HCT116 (cell line): Measurements from ENCODE around the gene C10orf62. TPM values are rescaled to one million over a fixed set of nuclear protein-coding genes. Genes with fewer than 3 reads are reported as not detected.

ENCODE experiments used
- ATAC-seq: fragments of 200-7000 bp; cut with Tn5 transposase; 2 replicates; pipeline ENCODE4 v1.9.1; 2020; ENCODE audit warnings: mild to moderate bottlenecking, moderate library complexity
- BruUV-seq: library from RNA; stranded (reverse); fragments of 400-500 nt; replicated peaks from 2 replicates; lab custom pipeline; 2021; lab: Mats Ljungman, UMichigan
- CTCF ChIA-PET: fragments of 300-600 bp; sonication (Branson Sonifier 250); formaldehyde crosslinking; loops from one replicate; lab custom pipeline; 2021; ENCODE audit warnings: antibody characterized with exemption; lab: Charles Lee
- POLR2A ChIA-PET: fragments of 300-600, 350-600 bp; sonication (Branson Sonifier 250); formaldehyde crosslinking; loops from one replicate; lab custom pipeline; 2021; ENCODE audit warnings: antibody characterized with exemption; lab: Charles Lee
- RAD21 ChIA-PET, 2 experiments: fragments of 300-600 bp; sonication (Branson Sonifier 250); formaldehyde crosslinking; loops; one replicate each; lab custom pipeline; 2023; ENCODE audit warnings: low total read pairs in 2 of 2; ENCODE audit not compliant: uncharacterized antibody in 2 of 2, unreplicated experiment in 2 of 2, low non-redundant PET in 1 of 2; lab: Charles Lee
- DNase-seq: peaks from one replicate; pipeline ENCODE4 v3.0.0-alpha.2; 2010; ENCODE audit warnings: low read depth, low spot score
- H2AFZ ChIP-seq: fragments of 200-600 bp; shearing (Covaris generic), sonication (generic); 2 replicates; pipeline ENCODE4 v1.6.1; 2017; ENCODE audit warnings: low read depth, mixed run types, mixed read lengths, antibody characterized with exemption, low read length; ENCODE audit not compliant: poor library complexity, severe bottlenecking
- H3K27ac ChIP-seq: 2 replicates; pipeline ENCODE4 v1.5.1; 2012; ENCODE audit warnings: low read depth, low read length
- H3K27me3 ChIP-seq: fragments of 200-600 bp; sonication (generic); 2 replicates; pipeline ENCODE4 v1.6.1; 2016; ENCODE audit warnings: mixed run types, low read length, mixed read lengths; ENCODE audit not compliant: insufficient read depth
- H3K36me3 ChIP-seq, 2 experiments: fragments of 200-500 bp in 1 of 2; fragments of 200-600 bp in 1 of 2; sonication (Bioruptor generic) in 1 of 2; sonication (generic) in 1 of 2; 2 replicates each; pipeline versions ENCODE4 v1.5.1 to v1.6.1; 2014 to 2016; ENCODE audit warnings: low read length in 2 of 2, inconsistent platforms in 1 of 2, mixed read lengths in 1 of 2, mixed run types in 1 of 2; ENCODE audit not compliant: insufficient read depth in 2 of 2, control insufficient read depth in 1 of 2
- H3K4me1 ChIP-seq, 2 experiments: fragments of 200-600 bp in 1 of 2; sonication (generic) in 1 of 2; 2 replicates each; pipeline versions ENCODE4 v1.5.1 to v1.6.1; 2012 to 2017; ENCODE audit warnings: low read length in 2 of 2, inconsistent platforms in 1 of 2, mild to moderate bottlenecking in 1 of 2, mixed read lengths in 1 of 2, mixed run types in 1 of 2, moderate library complexity in 1 of 2; ENCODE audit not compliant: insufficient read depth in 2 of 2, control insufficient read depth in 1 of 2
- H3K4me2 ChIP-seq: fragments of 200-600 bp; sonication (generic); 2 replicates; pipeline ENCODE4 v1.6.1; 2017; ENCODE audit warnings: mixed run types, low read length, mixed read lengths
- H3K4me3 ChIP-seq, 2 experiments: fragments of 200-600 bp in 1 of 2; sonication (generic) in 1 of 2; replicated peaks in 1 of 2; 2 replicates each; pipeline ENCODE4 v1.5.1; 2011 to 2016; ENCODE audit warnings: low read length in 2 of 2, control low read depth in 1 of 2, low read depth in 1 of 2, mild to moderate bottlenecking in 1 of 2, mixed read lengths in 1 of 2, mixed run types in 1 of 2
- H3K79me2 ChIP-seq: fragments of 200-600 bp; sonication (generic); 2 replicates; pipeline ENCODE4 v1.6.1; 2017; ENCODE audit warnings: mild to moderate bottlenecking, mixed run types, low read length, moderate library complexity, mixed read lengths; ENCODE audit not compliant: insufficient read depth
- H3K9ac ChIP-seq: fragments of 200-600 bp; sonication (generic); 2 replicates; pipeline ENCODE4 v1.6.1; 2016; ENCODE audit warnings: low read length, mixed read lengths
- H3K9me2 ChIP-seq: fragments of 200-600 bp; sonication (generic), shearing (Covaris generic); 2 replicates; pipeline ENCODE4 v1.6.1; 2017; ENCODE audit warnings: mixed run types, mild to moderate bottlenecking, moderate library complexity; ENCODE audit not compliant: insufficient read depth
- H3K9me3 ChIP-seq, 2 experiments: fragments of 200-500 bp in 1 of 2; fragments of 200-600 bp in 1 of 2; sonication (Bioruptor generic) in 1 of 2; sonication (generic) in 1 of 2; 2 replicates each; pipeline ENCODE4 v1.6.1; 2014 to 2017; ENCODE audit warnings: low read length in 2 of 2, mixed read lengths in 2 of 2, inconsistent platforms in 1 of 2, low read depth in 1 of 2, mild to moderate bottlenecking in 1 of 2, mixed run types in 1 of 2, moderate library complexity in 1 of 2; ENCODE audit not compliant: control insufficient read depth in 1 of 2, insufficient read depth in 1 of 2
- H4K20me1 ChIP-seq: fragments of 200-600 bp; sonication (generic), shearing (Covaris generic); 2 replicates; pipeline ENCODE4 v1.6.1; 2017; ENCODE audit warnings: mixed run types, mild to moderate bottlenecking, moderate library complexity; ENCODE audit not compliant: insufficient read depth
- EGR1 ChIP-seq: IDR thresholded peaks from 2 replicates; pipeline ENCODE4 v1.6.1; 2012; ENCODE audit warnings: low read depth
- ELF1 ChIP-seq: IDR thresholded peaks from 2 replicates; pipeline ENCODE4 v1.6.1; 2012; ENCODE audit warnings: low read depth, borderline replicate concordance
- EZH2 ChIP-seq: fragments of 200-600 bp; sonication (generic); IDR thresholded peaks from 2 replicates; pipeline ENCODE4 v1.6.1; 2017; ENCODE audit warnings: antibody characterized with exemption, mixed run types
- JUND ChIP-seq: IDR thresholded peaks from 2 replicates; pipeline ENCODE4 v1.6.1; 2012
- POLR2AphosphoS5 ChIP-seq: IDR thresholded peaks from 2 replicates; pipeline ENCODE4 v1.6.1; 2011; ENCODE audit warnings: mild to moderate bottlenecking, low read depth, low read length, moderate library complexity
- RAD21 ChIP-seq: IDR thresholded peaks from 2 replicates; pipeline ENCODE4 v1.6.1; 2012; ENCODE audit warnings: low read depth, mild to moderate bottlenecking
- SP1 ChIP-seq: IDR thresholded peaks from 2 replicates; pipeline ENCODE4 v1.6.1; 2012; ENCODE audit warnings: low read depth
- TCF7L2 ChIP-seq: IDR thresholded peaks from 2 replicates; pipeline ENCODE4 v1.7.0; 2011; ENCODE audit warnings: borderline replicate concordance, inconsistent platforms; ENCODE audit not compliant: insufficient read depth, insufficient read length; ENCODE audit errors: extremely low read depth
- YY1 ChIP-seq: IDR thresholded peaks from 2 replicates; pipeline ENCODE4 v1.6.1; 2011; ENCODE audit warnings: low read length, low read depth, moderate library complexity, mild to moderate bottlenecking; ENCODE audit not compliant: insufficient replicate concordance; ENCODE audit errors: extremely low read depth
- ZFX ChIP-seq: fragments of 450-650 bp; IDR thresholded peaks from 2 replicates; pipeline ENCODE4 v1.6.1; 2017
- ZNF274 ChIP-seq: fragments of 200-500 bp; sonication (Bioruptor generic); IDR thresholded peaks from 2 replicates; pipeline ENCODE4 v1.6.1; 2014; ENCODE audit warnings: mild to moderate bottlenecking, low read depth, low read length, inconsistent platforms
- intact Hi-C: fragments of 100-400 bp; cut with micrococcal nuclease; formaldehyde crosslinking; loops from 2 replicates; pipeline ENCODE4 v1.10.0; 2022
- total RNA-seq: library from RNA; stranded (reverse); gene quantifications from one replicate; pipeline ENCODE4 v1.2.1, GENCODE V29; 2021; ENCODE audit not compliant: unreplicated experiment
- TF ChIP-seq, protein P1 (sequence below): IDR thresholded peaks from 2 replicates; pipeline ENCODE4 v1.6.1; 2011; ENCODE audit warnings: mild to moderate bottlenecking, low read length, moderate library complexity; ENCODE audit not compliant: insufficient replicate concordance; ENCODE audit errors: extremely low read depth
- TF ChIP-seq, protein P2 (sequence below): IDR thresholded peaks from 2 replicates; pipeline ENCODE4 v1.6.1; 2012
- TF ChIP-seq, protein P3 (sequence below): IDR thresholded peaks from 2 replicates; pipeline ENCODE4 v1.6.1; 2012

C10orf62 gene
- total RNA-seq, 1 experiment from 2014 or later, result 0.32 TPM

DNA sequence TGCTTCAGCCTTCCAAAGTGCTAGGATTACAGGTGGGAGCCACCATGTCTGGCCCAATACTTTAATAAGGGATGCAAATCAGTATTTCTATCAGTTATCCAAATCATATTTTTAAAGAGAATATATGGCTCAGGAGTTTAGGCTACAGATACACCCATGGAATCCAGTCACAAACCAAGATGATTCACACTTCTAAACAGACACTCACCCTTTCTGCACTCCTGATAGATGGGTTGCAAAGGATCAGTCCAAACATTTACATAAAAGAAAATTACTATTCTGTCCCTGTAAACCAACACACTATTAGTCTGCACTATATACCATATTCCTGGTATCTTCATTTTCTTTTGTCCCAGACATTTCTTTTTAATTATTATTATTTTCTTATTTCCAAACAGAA lies 41.6 kb downstream of the C10orf62 start:
- POLR2A ChIA-PET, result no interaction called here
- TSS peak; percentile 8 for BruUV-seq
- intact Hi-C loops, result no loop called here

DNA sequence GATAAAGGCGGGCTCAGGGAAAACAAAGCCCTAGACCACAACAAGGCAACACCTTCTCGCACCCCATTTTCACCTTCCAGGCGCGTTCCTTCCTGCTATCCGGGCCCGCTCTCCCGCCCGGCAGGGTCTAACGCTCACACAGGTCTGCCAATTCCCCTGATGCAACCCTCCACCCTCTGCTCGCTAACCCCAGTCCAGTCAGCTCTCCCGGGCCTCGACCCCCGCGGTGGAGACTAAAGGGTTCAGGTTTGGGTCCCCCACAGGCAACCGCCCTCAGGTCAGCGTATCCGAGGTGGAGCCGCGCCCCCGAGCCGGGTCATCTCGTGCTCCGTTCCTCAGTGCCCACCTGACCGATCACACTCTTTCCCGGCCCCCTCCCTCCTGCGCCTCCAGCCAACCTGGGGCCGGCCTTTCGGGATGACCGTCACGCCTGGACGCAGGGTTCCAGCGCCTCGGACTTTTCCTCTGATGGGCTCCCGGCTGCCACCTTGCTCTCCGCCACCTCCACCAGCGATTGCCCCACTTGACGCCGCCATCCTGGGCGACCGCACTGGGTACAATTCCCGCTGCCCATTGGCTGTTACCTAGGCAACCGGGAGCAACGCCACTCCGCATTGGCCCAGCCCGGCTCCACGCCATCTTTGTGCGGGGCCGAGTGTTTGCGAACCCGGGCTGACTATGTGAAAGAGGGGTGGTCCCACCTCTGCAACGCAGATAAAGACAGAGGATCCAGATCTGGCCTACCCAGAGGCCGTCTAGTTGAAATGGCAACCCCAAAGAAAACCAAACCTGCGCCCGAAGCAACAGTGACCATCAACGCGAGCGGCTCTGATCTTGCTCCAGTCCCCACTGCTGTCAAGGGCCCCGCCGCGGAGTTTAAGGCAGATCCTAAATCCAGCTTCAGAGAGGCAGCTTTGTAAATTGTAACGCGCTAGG lies 43.7 kb downstream of the C10orf62 start, which contains the start of gene MORN4:
MORN4 (minus strand) TSS at position 552 of the 936 bp plus-strand sequence. CDS start 13,847 bp downstream, outside the sequence.
- ChIA-PET RAD21 (no interaction called here), CTCF (interaction anchor here (0.6 to 1.1 kb wide), 2 partner anchors 21 to 24 kb away, joined by 3 read pairs; no protein-coding TSS in a partner anchor), POLR2A (no interaction called here)
- peak within 1 kb of the TSS; percentile 64 for H3K27ac ChIP-seq
- ATAC-seq (peak; percentile 89), DNase-seq (peak; percentile 83)
- peak within 1 kb of the TSS; percentile 75 for H3K9ac ChIP-seq
- H3K9me2 ChIP-seq, result no peaks in the 10 kb centered on the region
- no peaks in the 10 kb centered on the region for H3K27me3 ChIP-seq
- no TSS peak for BruUV-seq
- H3K4me3 ChIP-seq, result peak within 1 kb of the TSS; percentile 86 to 87
- H2AFZ ChIP-seq, result peak within 1 kb of the TSS; percentile 55
- H3K79me2 ChIP-seq, result peaks cover 6% of the 10 kb centered on the region; the same call in 1 of the 2 replicates
- H3K36me3 ChIP-seq, result no peaks in the 10 kb centered on the region
- no peaks in the 10 kb centered on the region for H3K9me3 ChIP-seq
- peak within 1 kb of the TSS; percentile 98 for H3K4me2 ChIP-seq
- H4K20me1 ChIP-seq, result no peaks in the 10 kb centered on the region
- peaks cover 0 to 15% of the 10 kb centered on the region in 2 experiments; a peak in 3 of 4 replicates for H3K4me1 ChIP-seq
- intact Hi-C loops, result no loop called here
- TF ChIP-seq POLR2AphosphoS5, result peak; percentile 68; the same call in 1 of the 2 replicates
- TF ChIP-seq, protein P1, sequence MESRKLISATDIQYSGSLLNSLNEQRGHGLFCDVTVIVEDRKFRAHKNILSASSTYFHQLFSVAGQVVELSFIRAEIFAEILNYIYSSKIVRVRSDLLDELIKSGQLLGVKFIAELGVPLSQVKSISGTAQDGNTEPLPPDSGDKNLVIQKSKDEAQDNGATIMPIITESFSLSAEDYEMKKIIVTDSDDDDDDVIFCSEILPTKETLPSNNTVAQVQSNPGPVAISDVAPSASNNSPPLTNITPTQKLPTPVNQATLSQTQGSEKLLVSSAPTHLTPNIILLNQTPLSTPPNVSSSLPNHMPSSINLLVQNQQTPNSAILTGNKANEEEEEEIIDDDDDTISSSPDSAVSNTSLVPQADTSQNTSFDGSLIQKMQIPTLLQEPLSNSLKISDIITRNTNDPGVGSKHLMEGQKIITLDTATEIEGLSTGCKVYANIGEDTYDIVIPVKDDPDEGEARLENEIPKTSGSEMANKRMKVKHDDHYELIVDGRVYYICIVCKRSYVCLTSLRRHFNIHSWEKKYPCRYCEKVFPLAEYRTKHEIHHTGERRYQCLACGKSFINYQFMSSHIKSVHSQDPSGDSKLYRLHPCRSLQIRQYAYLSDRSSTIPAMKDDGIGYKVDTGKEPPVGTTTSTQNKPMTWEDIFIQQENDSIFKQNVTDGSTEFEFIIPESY, result no peak
- TF ChIP-seq YY1, result peak; percentile 99
- TF ChIP-seq, protein P2, sequence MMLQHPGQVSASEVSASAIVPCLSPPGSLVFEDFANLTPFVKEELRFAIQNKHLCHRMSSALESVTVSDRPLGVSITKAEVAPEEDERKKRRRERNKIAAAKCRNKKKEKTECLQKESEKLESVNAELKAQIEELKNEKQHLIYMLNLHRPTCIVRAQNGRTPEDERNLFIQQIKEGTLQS, result no peak
- no peak for TF ChIP-seq ZNF274
- no peak; the same call in 1 of the 2 replicates for TF ChIP-seq ZFX
- TF ChIP-seq TCF7L2, result peak; percentile 48
- TF ChIP-seq JUND, result no peak
- TF ChIP-seq EGR1, result peak; percentile 73
- no peak for TF ChIP-seq ELF1
- TF ChIP-seq SP1, result peak; percentile 99
- TF ChIP-seq EZH2, result no peak
- no peak for TF ChIP-seq RAD21
- TF ChIP-seq, protein P3, sequence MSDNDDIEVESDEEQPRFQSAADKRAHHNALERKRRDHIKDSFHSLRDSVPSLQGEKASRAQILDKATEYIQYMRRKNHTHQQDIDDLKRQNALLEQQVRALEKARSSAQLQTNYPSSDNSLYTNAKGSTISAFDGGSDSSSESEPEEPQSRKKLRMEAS, result peak; percentile 76

More for the DNA sequence above, 41.6 kb downstream of the C10orf62 start:
- Histone ChIP-seq H3K79me2 (peaks cover 6% of the 10 kb centered on the region; the same call in 1 of the 2 replicates), H3K4me2 (no peak overlapping the region), H4K20me1 (no peaks in the 10 kb centered on the region), H3K36me3 (no peaks in the 10 kb centered on the region), H3K4me3 (no peak overlapping the region), H3K9me3 (no peaks in the 10 kb centered on the region), H3K4me1 (peaks cover 0 to 27% of the 10 kb centered on the region in 2 experiments; a peak in 3 of 4 replicates), H2AFZ (no peak overlapping the region), H3K27ac (no peak overlapping the region), H3K9ac (no peak overlapping the region), H3K9me2 (no peaks in the 10 kb centered on the region), H3K27me3 (no peaks in the 10 kb centered on the region)
- DNase-seq (no peak), ATAC-seq (no peak)
- ChIA-PET RAD21 (no interaction called here), CTCF (no interaction called here)
- TF ChIP-seq ZFX (no peak), JUND (no peak)
